Astrocyte of the cerebellum (primary cell): ENCODE data around the gene HBZ.

Experiments
- DNase-seq: peaks from one replicate; pipeline ENCODE4 v3.0.0-alpha.2; 2011; ENCODE audit warnings: low read depth
- H3K4me3 ChIP-seq: 2 replicates; pipeline ENCODE4 v1.5.1; 2011; ENCODE audit warnings: mild to moderate bottlenecking, low read depth, low read length, moderate library complexity
- CTCF ChIP-seq: IDR thresholded peaks from 2 replicates; pipeline ENCODE4 v1.5.1; 2012; ENCODE audit warnings: low read length, low read depth, moderate library complexity, mild to moderate bottlenecking; ENCODE audit errors: missing control alignments
- in situ Hi-C: cut with HindIII; loops from 2 replicates; pipeline ENCODE4 v1.10.0; 2017; ENCODE audit warnings: low sequenced_read_pairs

The HBZ gene

GRCh38 chr16:152141-153128 is at the start of gene HBZ:
TSS of gene HBZ (plus strand) at chr16:152644. CDS start at chr16:152910, 266 bp downstream.
- DNase-seq, result no peak
- no peak within 1 kb of the TSS for H3K4me3 ChIP-seq
- in situ Hi-C loops, result no loop called here
- TF ChIP-seq CTCF, result no peak

GRCh38 chr16:104355-104754 is 48.1 kb upstream of the HBZ start:
- in situ Hi-C loops, result no loop called here

GRCh38 chr16:104928-105327 is 47.5 kb upstream of the HBZ start:
- no peak overlapping the region for H3K4me3 ChIP-seq
- in situ Hi-C loops, result no loop called here
- no peak for DNase-seq
- TF ChIP-seq CTCF, result no peak

More at GRCh38 chr16:104355-104754, 48.1 kb upstream of the HBZ start:
- no peak for TF ChIP-seq CTCF
- DNase-seq, result no peak
- no peak overlapping the region for H3K4me3 ChIP-seq

GRCh38 chr16:105521-105920 is 46.9 kb upstream of the HBZ start:
- DNase-seq, result no peak
- H3K4me3 ChIP-seq, result no peak overlapping the region
- TF ChIP-seq CTCF, result no peak
- in situ Hi-C loops, result no loop called here

- peak; percentile 80 for DNase-seq
- TF ChIP-seq CTCF, result peak; percentile 80
- in situ Hi-C loops, result no loop called here
- no peak overlapping the region for H3K4me3 ChIP-seq
These were observed 45.7 kb upstream of the HBZ start for GRCh38 chr16:106623-107324.

- in situ Hi-C loops, result no loop called here
- no peak for TF ChIP-seq CTCF
- no peak for DNase-seq
- H3K4me3 ChIP-seq, result no peak overlapping the region
These were observed 40.1 kb upstream of the HBZ start for GRCh38 chr16:112153-112840.
